Measurements from ENCODE around the gene PRKCE. TPM values are rescaled to one million over a fixed set of nuclear protein-coding genes. Genes with fewer than 3 reads are reported as not detected.

The PRKCE gene
- total RNA-seq, 2 experiments from 2014 or later: 24.9 to 26.2 TPM

GRCh38 chr2:45770811-45771210 is 119.3 kb downstream of the PRKCE start:
- H3K27me3 ChIP-seq (ENCODE audit: control insufficient read depth in 1 of 2, insufficient read depth in 2 of 2, low read length in 2 of 2): no peaks in the 10 kb centered on the region
- Mint-ChIP-seq H3K4me1 (ENCODE audit: low read depth) (no peaks in the 10 kb centered on the region), H3K27me3 (no peaks in the 10 kb centered on the region), H3K9me3 (no peaks in the 10 kb centered on the region), H3K4me3 (no peak overlapping the region), H3K27ac (no peak overlapping the region), H3K36me3 (ENCODE audit: low read depth) (no peaks in the 10 kb centered on the region)
- ChIA-PET POLR2A (no interaction called here), CTCF (no interaction called here)
- no peak overlapping the region for H3K27ac ChIP-seq (ENCODE audit: low read depth in 1 of 2, low read length in 2 of 2)
- H3K4me3 ChIP-seq (ENCODE audit: low read length): no peak overlapping the region
- no peak for ATAC-seq (ENCODE audit: poor library complexity)
- no peak for DNase-seq
- no peaks in the 10 kb centered on the region for H3K9me3 ChIP-seq (ENCODE audit: control insufficient read depth in 1 of 2, insufficient read depth in 1 of 2, low read length in 2 of 2)
- H3K36me3 ChIP-seq (ENCODE audit: insufficient read depth, low read length): no peaks in the 10 kb centered on the region
- intact Hi-C loops (cut with DNase I, micrococcal nuclease): no loop called here
- TF ChIP-seq CTCF (IDR thresholded peaks at IDR 0.05): no peak
- no peaks in the 10 kb centered on the region for H3K4me1 ChIP-seq (ENCODE audit: insufficient read depth, low read length)

GRCh38 chr2:45771261-45771660 is 119.8 kb downstream of the PRKCE start:
- TF ChIP-seq CTCF (IDR thresholded peaks at IDR 0.05): no peak
- no peaks in the 10 kb centered on the region for H3K9me3 ChIP-seq (ENCODE audit: control insufficient read depth in 1 of 2, insufficient read depth in 1 of 2, low read length in 2 of 2)
- no peaks in the 10 kb centered on the region for H3K9me3 Mint-ChIP-seq
- no peak overlapping the region for H3K4me3 ChIP-seq (ENCODE audit: low read length)
- no peaks in the 10 kb centered on the region for H3K36me3 Mint-ChIP-seq (ENCODE audit: low read depth)
- H3K36me3 ChIP-seq (ENCODE audit: insufficient read depth, low read length): no peaks in the 10 kb centered on the region
- no peaks in the 10 kb centered on the region for H3K4me1 ChIP-seq (ENCODE audit: insufficient read depth, low read length)
- H3K27ac Mint-ChIP-seq: no peak overlapping the region
- H3K27me3 Mint-ChIP-seq: no peaks in the 10 kb centered on the region
- DNase-seq: peak in 3 of 14 experiments; percentile 24 to 54 (median 49)
- H3K4me1 Mint-ChIP-seq (ENCODE audit: low read depth): no peaks in the 10 kb centered on the region
- POLR2A ChIA-PET: no interaction called here
- H3K27ac ChIP-seq (ENCODE audit: low read depth in 1 of 2, low read length in 2 of 2): no peak overlapping the region
- ATAC-seq (ENCODE audit: poor library complexity): no peak
- no peak overlapping the region for H3K4me3 Mint-ChIP-seq
- intact Hi-C loops (cut with DNase I, micrococcal nuclease): no loop called here
- no peaks in the 10 kb centered on the region for H3K27me3 ChIP-seq (ENCODE audit: control insufficient read depth in 1 of 2, insufficient read depth in 2 of 2, low read length in 2 of 2)
- CTCF ChIA-PET: no interaction called here

GRCh38 chr2:45772038-45772437 is 120.6 kb downstream of the PRKCE start:
- H3K4me3 ChIP-seq (ENCODE audit: low read length): no peak overlapping the region
- ATAC-seq (ENCODE audit: poor library complexity): no peak
- no peaks in the 10 kb centered on the region for H3K27me3 ChIP-seq (ENCODE audit: control insufficient read depth in 1 of 2, insufficient read depth in 2 of 2, low read length in 2 of 2)
- no peak overlapping the region for H3K4me3 Mint-ChIP-seq
- no peaks in the 10 kb centered on the region for H3K36me3 ChIP-seq (ENCODE audit: insufficient read depth, low read length)
- H3K4me1 Mint-ChIP-seq (ENCODE audit: low read depth): no peaks in the 10 kb centered on the region
- no peaks in the 10 kb centered on the region for H3K4me1 ChIP-seq (ENCODE audit: insufficient read depth, low read length)
- DNase-seq: no peak
- intact Hi-C loops (cut with DNase I, micrococcal nuclease): no loop called here
- H3K27me3 Mint-ChIP-seq: no peaks in the 10 kb centered on the region
- H3K9me3 ChIP-seq (ENCODE audit: control insufficient read depth in 1 of 2, insufficient read depth in 1 of 2, low read length in 2 of 2): no peaks in the 10 kb centered on the region
- no peak for TF ChIP-seq CTCF (IDR thresholded peaks at IDR 0.05)
- no peaks in the 10 kb centered on the region for H3K36me3 Mint-ChIP-seq (ENCODE audit: low read depth)
- CTCF ChIA-PET: no interaction called here
- POLR2A ChIA-PET: no interaction called here
- no peak overlapping the region for H3K27ac ChIP-seq (ENCODE audit: low read depth in 1 of 2, low read length in 2 of 2)
- no peak overlapping the region for H3K27ac Mint-ChIP-seq
- H3K9me3 Mint-ChIP-seq: no peaks in the 10 kb centered on the region
